T follicular helper cell (primary cell): Measurements from ENCODE around the gene NGEF.
"Not testable (repeated sequence)": the region's sequence is repeated elsewhere in the genome, so short reads cannot be mapped to it uniquely, and the experiment has no call there.

Experiments
- DNase-seq: peaks from one replicate; pipeline ENCODE4 v3.0.0-alpha.2; 2020; ENCODE audit warnings: low read depth

NGEF gene

GRCh38 chr2:233023007-233023760, 10.1 kb upstream of the NGEF start:
- no peak for DNase-seq

DNA sequence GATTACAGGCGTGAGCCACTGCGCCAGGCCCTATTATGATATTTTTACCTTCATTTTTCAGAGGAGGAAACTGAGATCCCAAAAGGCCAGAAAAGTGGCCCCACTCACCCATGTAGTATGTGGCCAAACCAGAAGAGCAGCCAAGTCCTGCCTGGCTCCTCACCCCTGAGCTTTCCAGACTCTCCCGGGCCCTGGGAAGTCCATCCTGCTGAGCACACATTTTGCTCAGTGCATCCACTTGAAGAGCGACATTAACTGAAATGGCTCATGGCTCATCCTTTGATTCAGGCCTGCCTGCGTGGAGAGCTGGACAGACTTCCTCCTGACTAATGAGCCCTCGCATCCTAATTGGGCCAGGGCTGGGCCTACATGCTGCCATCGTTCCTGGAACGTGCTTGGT, 9.5 kb upstream of the NGEF start:
- DNase-seq, result no peak

GRCh38 chr2:233021771-233022170, 8.7 kb upstream of the NGEF start:
- no peak for DNase-seq

DNA sequence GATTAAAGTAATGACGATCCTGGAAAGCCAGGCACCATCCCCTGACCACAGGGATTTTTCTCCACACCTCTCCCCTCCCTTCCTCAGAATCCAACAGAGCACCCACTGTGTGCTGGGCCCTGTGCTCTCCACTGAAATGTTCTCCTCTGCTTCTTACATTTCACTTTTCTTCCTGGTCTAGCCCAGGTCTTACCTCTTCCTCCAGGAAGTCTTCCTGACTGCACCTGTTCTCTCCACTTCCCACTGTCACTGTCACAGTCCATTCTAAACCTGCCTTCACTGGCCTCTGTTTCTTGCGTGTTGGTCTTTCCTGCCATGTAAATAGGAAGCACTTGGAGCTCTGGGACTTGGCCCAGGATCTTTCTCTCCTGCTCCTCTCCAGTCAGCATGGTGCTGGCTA, 7.4 kb upstream of the NGEF start:
- no peak for DNase-seq

DNA sequence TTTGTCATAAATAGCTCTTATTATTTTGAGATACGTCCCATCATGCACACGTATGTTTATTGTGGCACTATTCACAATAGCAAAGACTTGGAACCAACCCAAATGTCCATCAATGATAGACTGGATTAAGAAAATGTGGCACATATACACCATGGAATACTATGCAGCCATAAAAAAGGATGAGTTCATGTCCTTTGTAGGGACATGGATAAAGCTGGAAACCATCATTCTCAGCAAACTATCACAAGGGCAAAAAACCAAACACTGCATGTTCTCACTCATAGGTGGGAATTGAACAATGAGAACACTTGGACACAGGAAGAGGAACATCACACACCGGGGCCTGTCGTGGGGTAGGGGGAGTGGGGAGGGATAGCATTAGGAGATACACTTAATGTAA, 6.6 kb upstream of the NGEF start:
- not testable (repeated sequence) for DNase-seq

- no peak for DNase-seq
These were observed 4.9 kb upstream of the NGEF start for GRCh38 chr2:233017947-233018346.

DNA sequence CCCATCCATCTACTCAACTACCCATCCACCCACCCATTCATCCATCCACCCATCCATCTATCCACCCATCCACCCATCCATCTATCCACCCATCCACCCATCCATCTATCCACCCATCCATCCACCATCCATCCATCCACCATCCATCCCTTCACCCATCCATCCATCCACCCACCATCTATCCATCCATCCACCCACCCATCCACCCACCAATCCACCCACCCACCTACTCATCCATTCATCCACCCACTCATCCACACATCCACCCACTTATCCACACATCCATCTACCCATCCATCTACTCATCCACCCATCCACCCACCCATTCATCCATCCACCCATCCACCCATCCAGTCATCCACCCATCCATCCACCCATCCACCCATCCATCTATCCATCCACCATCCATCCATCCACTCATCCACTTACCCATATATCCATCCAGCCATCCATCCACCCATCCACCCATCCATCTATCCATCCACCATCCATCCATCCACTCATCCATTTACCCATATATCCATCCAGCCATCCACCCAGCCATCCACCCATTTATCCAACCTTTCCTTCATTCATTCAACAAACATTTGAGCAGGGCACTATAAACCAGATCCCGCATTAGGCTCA, 2.1 kb upstream of the NGEF start:
- DNase-seq, result no peak

DNA sequence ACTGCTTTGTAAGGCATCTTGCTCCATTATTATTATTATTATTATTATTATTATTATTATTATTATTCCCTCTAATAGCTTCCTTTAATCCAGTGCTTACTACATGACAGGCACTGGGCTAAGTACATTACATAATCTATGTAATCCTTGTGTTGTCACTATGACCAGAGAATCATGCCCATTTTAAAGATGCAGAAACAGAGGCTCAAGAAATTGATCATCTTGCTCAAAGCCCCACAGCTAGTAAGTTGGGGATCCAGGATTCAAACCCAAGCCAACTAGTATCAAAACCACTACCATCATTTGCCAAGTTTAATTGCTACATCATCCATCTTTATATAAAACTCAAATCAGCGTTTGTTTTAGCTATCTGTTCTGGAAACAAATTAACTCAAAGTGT, 594 bp upstream of the NGEF start:
- no peak for DNase-seq

- DNase-seq, result no peak
These were observed 620 bp downstream of the NGEF start for GRCh38 chr2:233012301-233012971.

GRCh38 chr2:233011702-233012131, 1.3 kb downstream of the NGEF start:
- no peak for DNase-seq

- no peak for DNase-seq
These were observed 1.8 kb downstream of the NGEF start for GRCh38 chr2:233011268-233011650.

DNA sequence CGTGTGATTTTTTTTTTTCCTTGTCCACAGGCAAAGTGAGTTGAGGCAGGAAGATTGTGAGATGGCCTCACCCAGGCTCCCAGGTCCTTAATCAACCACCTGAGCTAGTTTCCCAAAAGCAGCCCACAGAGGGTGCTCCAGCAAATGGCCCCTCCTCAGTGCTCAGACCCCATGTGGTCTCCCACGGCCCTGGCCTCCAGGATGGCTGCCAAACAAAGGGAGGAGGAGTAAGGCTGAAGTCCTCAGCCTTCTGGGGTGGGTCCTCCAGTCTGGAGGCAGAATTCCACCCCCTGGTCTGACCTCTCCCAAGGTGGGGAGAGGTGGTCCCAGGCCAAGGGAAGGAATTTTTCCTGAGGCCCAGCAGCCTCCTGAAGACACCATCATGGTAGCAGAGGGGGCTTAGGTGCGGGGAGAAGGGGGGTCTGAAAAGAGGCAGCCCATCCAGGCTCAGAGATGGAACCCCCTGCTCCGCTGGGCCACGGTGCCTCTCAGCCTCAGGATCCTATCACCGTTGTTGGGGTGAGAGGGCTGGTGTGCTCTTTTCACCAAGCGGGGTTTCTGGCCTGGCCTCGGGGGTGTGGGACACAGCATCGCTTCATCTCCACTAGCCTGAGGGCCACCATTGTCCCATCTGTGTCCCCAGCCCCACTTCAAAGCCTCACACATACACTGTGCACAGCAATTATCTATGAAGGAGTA, 2.3 kb downstream of the NGEF start:
- no peak for DNase-seq

GRCh38 chr2:233009661-233010060, 3.4 kb downstream of the NGEF start:
- no peak for DNase-seq

DNA sequence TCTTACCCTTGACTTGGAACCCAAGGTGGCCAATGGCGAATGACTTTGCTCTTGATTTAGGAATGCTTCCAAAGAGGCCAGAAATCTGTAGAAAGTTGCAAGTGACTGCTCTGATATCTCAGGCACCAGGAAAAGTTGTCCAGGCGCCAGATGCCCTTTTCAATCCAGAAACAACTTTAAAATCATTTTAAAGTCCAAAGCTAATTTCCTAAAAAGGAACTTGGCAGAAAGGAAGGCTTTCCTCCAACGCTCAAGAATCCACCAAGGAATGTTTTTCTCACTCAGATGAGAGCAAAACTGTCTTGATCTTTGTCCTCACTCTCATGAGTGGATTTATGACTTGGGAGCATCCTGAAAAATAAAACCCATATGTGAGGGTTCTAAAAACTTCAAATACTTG, 5.3 kb downstream of the NGEF start:
- no peak for DNase-seq

DNA sequence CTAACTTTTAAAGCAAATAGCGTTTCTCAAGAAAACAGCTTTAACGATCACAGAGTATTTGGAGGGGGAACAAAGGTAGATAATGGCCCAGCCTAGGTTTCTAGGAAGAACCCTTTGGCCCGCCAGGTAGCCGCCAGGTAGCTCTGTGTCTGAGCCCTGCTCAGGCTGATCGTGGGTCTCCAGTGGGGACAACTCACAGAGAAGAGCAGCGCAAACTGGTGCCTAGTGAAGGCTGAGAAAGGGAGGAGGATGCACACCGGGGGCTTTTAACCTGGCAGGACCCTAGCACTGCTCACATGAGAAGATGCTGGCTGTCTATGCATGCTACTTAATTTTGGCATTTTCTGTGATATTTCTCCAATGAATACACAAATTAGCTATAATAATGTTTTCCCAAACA, 5.8 kb downstream of the NGEF start:
- no peak for DNase-seq

DNA sequence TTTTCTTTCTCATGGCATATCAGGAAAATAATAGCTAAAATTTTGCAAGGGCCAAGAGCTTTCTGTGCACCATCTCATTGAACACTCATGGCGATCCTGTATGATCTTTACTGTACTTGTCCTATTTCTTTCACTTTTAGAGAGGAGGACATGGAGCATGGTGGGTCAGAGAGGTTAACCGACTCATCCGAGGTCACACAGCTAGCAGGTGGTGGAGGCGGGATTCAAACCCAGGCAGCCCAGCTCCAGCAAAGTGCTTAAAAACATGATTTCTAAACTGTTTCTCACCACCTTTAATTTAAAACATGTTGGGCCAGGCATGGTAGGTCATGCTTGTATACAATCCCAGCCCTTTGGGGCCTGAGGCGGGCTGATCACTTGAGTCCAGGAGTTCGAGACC, 6.4 kb downstream of the NGEF start:
- no peak for DNase-seq

DNA sequence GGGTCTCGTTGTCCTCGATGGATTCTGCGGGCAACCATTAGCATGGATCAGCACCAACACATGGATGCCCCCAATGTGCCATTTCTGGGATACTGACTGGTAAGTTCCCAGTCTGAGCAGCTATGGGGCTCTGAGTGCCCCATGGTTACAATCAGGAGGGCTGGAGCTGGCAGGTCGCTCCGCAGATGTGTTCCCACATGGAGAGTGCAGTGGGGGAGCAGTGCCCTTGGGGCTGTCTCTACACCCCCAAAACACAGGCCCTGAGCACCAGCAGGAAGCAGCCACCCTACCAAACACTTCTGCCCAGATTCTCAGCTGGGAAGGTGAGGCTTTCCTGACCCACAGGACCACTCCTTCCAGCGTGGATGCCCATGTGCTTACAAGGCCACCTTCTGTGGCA, 8.0 kb downstream of the NGEF start:
- DNase-seq, result no peak

DNA sequence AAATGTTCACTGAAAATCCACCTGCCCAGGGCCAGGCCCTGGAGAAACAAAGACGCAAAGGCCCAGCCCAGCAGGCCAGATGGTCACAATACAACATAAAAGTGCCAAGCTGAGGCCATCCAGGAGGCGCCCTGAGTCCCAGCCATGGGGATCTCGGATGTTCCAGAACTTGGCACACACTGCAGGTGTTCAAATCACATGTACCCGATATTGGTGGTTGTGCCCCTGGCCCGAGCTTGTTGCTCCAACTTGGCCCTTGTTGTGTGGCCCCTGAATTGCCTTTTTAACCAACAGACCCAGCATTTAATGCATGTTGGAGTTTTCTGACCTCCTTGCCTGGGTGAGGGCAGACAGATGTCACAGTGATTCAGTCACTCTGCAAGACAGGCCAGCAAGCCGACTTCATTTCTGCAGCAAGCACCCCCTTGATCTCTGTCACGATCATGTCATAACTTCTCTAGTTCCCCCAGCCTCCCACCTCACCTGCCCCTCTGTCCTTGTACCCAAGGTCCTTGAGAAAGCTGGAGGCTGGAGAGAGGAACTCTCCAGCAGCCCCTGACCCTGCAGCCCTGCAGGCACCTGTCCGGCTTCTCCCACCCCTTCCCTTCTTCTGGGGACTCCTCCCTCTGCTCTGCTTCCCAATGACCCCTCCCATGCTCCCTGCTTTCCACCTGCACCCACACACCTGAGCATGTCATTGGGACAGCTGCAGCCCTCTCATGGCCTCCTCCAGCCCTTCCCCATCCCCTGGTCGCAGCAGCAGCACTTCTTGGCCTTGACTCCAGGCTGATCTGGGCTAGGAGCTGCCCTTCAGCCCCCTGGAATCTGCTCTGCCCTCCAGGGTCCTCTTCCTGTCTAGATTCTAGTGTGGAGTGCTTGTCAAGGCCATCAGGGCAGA, 9.1 kb downstream of the NGEF start:
- DNase-seq, result no peak

GRCh38 chr2:233002829-233003657, 10.0 kb downstream of the NGEF start:
- DNase-seq, result no peak

- DNase-seq, result no peak
These were observed 11.9 kb downstream of the NGEF start for GRCh38 chr2:233000886-233001750.
